CD8-positive, alpha-beta memory T cell (primary cell): Measurements from ENCODE around the gene HSD17B8. TPM values are rescaled to one million over a fixed set of nuclear protein-coding genes. Genes with fewer than 3 reads are reported as not detected.

Source experiments
- CTCF ChIA-PET: fragments of 350-600 bp; sonication (Branson Sonifier 250); formaldehyde crosslinking; loops from one replicate; lab custom pipeline; 2021; ENCODE audit warnings: antibody characterized with exemption; lab: Charles Lee
- POLR2A ChIA-PET: fragments of 350-600 bp; sonication (Branson Sonifier 250); formaldehyde crosslinking; loops from one replicate; lab custom pipeline; 2021; ENCODE audit warnings: antibody characterized with exemption; lab: Charles Lee
- DNase-seq, 5 donors: peaks; one replicate each; pipeline versions ENCODE4 v3.0.0 to v3.0.0-alpha.2; 2020 to 2022; ENCODE audit warnings: mixed read lengths in 1 of 5
- H3K27ac ChIP-seq: one replicate; pipeline ENCODE4 v1.7.0; 2013; ENCODE audit warnings: low read depth, mild to moderate bottlenecking, low read length, moderate library complexity
- H3K27me3 ChIP-seq: 2 replicates; pipeline ENCODE4 v1.7.0; 2013; ENCODE audit warnings: low read length, mild to moderate bottlenecking; ENCODE audit not compliant: insufficient read depth, poor library complexity, severe bottlenecking
- H3K36me3 ChIP-seq: 2 replicates; pipeline ENCODE4 v1.7.0; 2013; ENCODE audit warnings: mild to moderate bottlenecking, low read length, moderate library complexity; ENCODE audit not compliant: insufficient read depth
- H3K4me1 ChIP-seq: 2 replicates; pipeline ENCODE4 v1.7.0; 2013; ENCODE audit warnings: mild to moderate bottlenecking, low read length, moderate library complexity; ENCODE audit not compliant: insufficient read depth
- H3K4me3 ChIP-seq: 2 replicates; pipeline ENCODE4 v1.7.0; 2013; ENCODE audit warnings: mild to moderate bottlenecking, low read length
- H3K9me3 ChIP-seq: 2 replicates; pipeline ENCODE4 v1.7.0; 2013; ENCODE audit warnings: mild to moderate bottlenecking, low read length
- H3K27ac Mint-ChIP-seq, 8 donors: one replicate each; pipeline ENCODE4 v1.8.0; 2020 to 2021; ENCODE audit warnings: mixed read lengths in 8 of 8, mild to moderate bottlenecking in 6 of 8, inconsistent platforms in 3 of 8, moderate library complexity in 3 of 8
- H3K27me3 Mint-ChIP-seq, 2 donors: one replicate each; pipeline ENCODE4 v1.8.0; 2020 to 2021; ENCODE audit warnings: mixed read lengths in 2 of 2, mild to moderate bottlenecking in 1 of 2, moderate library complexity in 1 of 2
- H3K36me3 Mint-ChIP-seq, 3 donors: one replicate each; pipeline ENCODE4 v1.8.0; 2020 to 2021; ENCODE audit warnings: mixed read lengths in 3 of 3, inconsistent platforms in 1 of 3, mild to moderate bottlenecking in 1 of 3
- H3K4me1 Mint-ChIP-seq, 3 donors: one replicate each; pipeline ENCODE4 v1.8.0; 2020 to 2021; ENCODE audit warnings: mixed read lengths in 3 of 3, inconsistent platforms in 1 of 3, mild to moderate bottlenecking in 1 of 3
- H3K4me3 Mint-ChIP-seq, 7 donors: one replicate each; pipeline ENCODE4 v1.8.0; 2020 to 2021; ENCODE audit warnings: mixed read lengths in 7 of 7, mild to moderate bottlenecking in 6 of 7, moderate library complexity in 4 of 7, inconsistent platforms in 2 of 7
- H3K9me3 Mint-ChIP-seq, 5 donors: one replicate each; pipeline ENCODE4 v1.8.0; 2020 to 2022; ENCODE audit warnings: mixed read lengths in 5 of 5, mild to moderate bottlenecking in 3 of 5, moderate library complexity in 2 of 5, inconsistent platforms in 1 of 5
- polyA plus RNA-seq: library from polyadenylated mRNA; unstranded; fragments of 300-500 nt; fragmentation: Illumina TruSeq; gene quantifications from one replicate; pipeline ENCODE4 v1.2.3, GENCODE V29; 2021
- total RNA-seq, 2 experiments: library from RNA; stranded (reverse); gene quantifications; one replicate each; pipeline ENCODE4 v1.2.3, GENCODE V29; 2021

HSD17B8 gene
- total and polyA plus RNA-seq, 3 experiments from 2014 or later: 21.3 to 50.7 (median 23.5) TPM

DNA sequence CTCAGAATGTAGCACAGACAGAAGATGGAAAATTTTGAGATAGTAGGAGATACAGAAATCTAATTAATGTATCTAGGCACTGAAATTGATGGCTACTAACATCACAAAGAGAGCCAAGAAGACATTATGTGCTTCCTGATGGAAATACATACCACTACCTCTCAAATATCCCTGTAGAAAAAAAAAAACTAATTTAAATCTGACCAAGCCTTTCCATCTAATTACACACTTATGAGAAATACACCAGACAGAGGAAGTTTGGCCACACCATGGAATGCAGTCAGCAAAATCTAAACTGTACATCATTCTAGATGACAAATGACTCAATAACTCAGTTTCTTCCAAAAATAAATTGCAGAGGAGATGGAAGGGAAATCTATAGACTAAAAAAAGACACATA is 48.3 kb downstream of the HSD17B8 start:
- Histone ChIP-seq H3K4me1 (peaks cover 24% of the 10 kb centered on the region), H3K27ac (no peak overlapping the region), H3K4me3 (no peak overlapping the region), H3K27me3 (no peaks in the 10 kb centered on the region), H3K36me3 (peaks cover 7% of the 10 kb centered on the region), H3K9me3 (no peaks in the 10 kb centered on the region)
- Mint-ChIP-seq H3K27me3 (peaks cover 0 to 2% of the 10 kb centered on the region in 2 donors), H3K9me3 (no peaks in the 10 kb centered on the region), H3K4me3 (no peak overlapping the region), H3K36me3 (peaks cover 0 to 40% (median 13%) of the 10 kb centered on the region in 3 donors), H3K4me1 (peaks cover 32 to 42% (median 38%) of the 10 kb centered on the region in 3 donors), H3K27ac (no peak overlapping the region)
- CTCF ChIA-PET: no interaction called here
- DNase-seq: no peak
- POLR2A ChIA-PET: no interaction called here

DNA sequence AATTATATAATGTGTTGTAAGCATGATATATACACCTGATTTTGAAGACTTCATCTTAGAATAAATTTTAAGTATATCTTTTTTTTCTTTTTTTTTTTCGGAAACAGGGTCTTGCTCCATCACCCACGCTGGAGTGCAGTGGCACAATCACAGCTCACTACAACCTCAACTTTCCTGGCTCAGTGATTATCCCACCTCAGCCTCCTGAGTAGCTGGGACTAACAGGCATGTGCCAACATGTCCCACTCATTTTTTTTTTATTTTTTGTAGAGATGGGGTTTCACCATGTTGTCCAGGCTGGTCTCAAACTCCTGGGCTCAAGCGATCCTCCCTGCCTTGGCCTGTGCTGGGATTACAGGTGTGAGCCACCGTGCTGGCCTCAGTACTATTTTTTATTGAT is 50.1 kb downstream of the HSD17B8 start:
- ChIA-PET CTCF (interaction anchor here (1.3 kb wide), 1 partner anchor 9 kb away, joined by 3 read pairs; no protein-coding TSS in a partner anchor), POLR2A (no interaction called here)
- no peaks in the 10 kb centered on the region for H3K9me3 Mint-ChIP-seq
- DNase-seq: no peak
- H3K4me1 Mint-ChIP-seq: peaks cover 17 to 24% (median 21%) of the 10 kb centered on the region in 3 donors
- Histone ChIP-seq H3K4me3 (no peak overlapping the region), H3K36me3 (peaks cover 9% of the 10 kb centered on the region), H3K9me3 (no peaks in the 10 kb centered on the region), H3K4me1 (peaks cover 11% of the 10 kb centered on the region), H3K27ac (no peak overlapping the region), H3K27me3 (no peaks in the 10 kb centered on the region)
- no peak overlapping the region for H3K27ac Mint-ChIP-seq
- no peaks in the 10 kb centered on the region for H3K27me3 Mint-ChIP-seq
- no peak overlapping the region for H3K4me3 Mint-ChIP-seq
- H3K36me3 Mint-ChIP-seq: peaks cover 0 to 50% (median 13%) of the 10 kb centered on the region in 3 donors

Other genes with a start within 250 kb of the HSD17B8 start
- gene BRD2, start 236.1 kb upstream of the HSD17B8 start, total RNA-seq: 100 to 1,000 TPM; 373 to 387 TPM
- 89.9 TPM for gene BRD2, start 236.1 kb upstream of the HSD17B8 start, polyA plus RNA-seq
- gene HLA-DOA, start 195.1 kb upstream of the HSD17B8 start, total RNA-seq: 1 to 10 TPM; 6.7 to 6.9 TPM
- gene HLA-DOA, start 195.1 kb upstream of the HSD17B8 start, polyA plus RNA-seq: 12.0 TPM
- gene HLA-DPA1, start 131.0 kb upstream of the HSD17B8 start, total RNA-seq: 10 to 100 TPM; 69.8 to 71.7 TPM
- gene HLA-DPA1, start 131.0 kb upstream of the HSD17B8 start, polyA plus RNA-seq: 156 TPM
- gene HLA-DPB1, start 128.7 kb upstream of the HSD17B8 start, total RNA-seq: 10 to 100 TPM; 20.8 to 25.1 TPM
- 178 TPM for gene HLA-DPB1, start 128.7 kb upstream of the HSD17B8 start, polyA plus RNA-seq
- 1 to 10 TPM in 1 of 2 experiments, under 1 TPM in 1; 0.69 to 1.1 TPM for gene COL11A2, start 12.2 kb upstream of the HSD17B8 start, total RNA-seq
- not detected for gene COL11A2, start 12.2 kb upstream of the HSD17B8 start, polyA plus RNA-seq
- gene RXRB, start 4.0 kb upstream of the HSD17B8 start, total RNA-seq: 10 to 100 TPM; 47.1 to 51.4 TPM
- 8.5 TPM for gene RXRB, start 4.0 kb upstream of the HSD17B8 start, polyA plus RNA-seq
- 10 to 100 TPM; 63.1 to 63.6 TPM for gene SLC39A7, start 3.8 kb upstream of the HSD17B8 start, total RNA-seq
- gene SLC39A7, start 3.8 kb upstream of the HSD17B8 start, polyA plus RNA-seq: 32.9 TPM
- gene RING1, start 3.8 kb downstream of the HSD17B8 start, total RNA-seq: 10 to 100 TPM; 43.1 to 47.0 TPM
- gene RING1, start 3.8 kb downstream of the HSD17B8 start, polyA plus RNA-seq: 10.1 TPM
- 10 to 100 TPM; 57.2 to 58.5 TPM for gene VPS52, start 67.2 kb downstream of the HSD17B8 start, total RNA-seq
- 13.4 TPM for gene VPS52, start 67.2 kb downstream of the HSD17B8 start, polyA plus RNA-seq
- 1,000 to 10,000 TPM; 3,797 to 3,852 TPM for gene RPS18, start 67.4 kb downstream of the HSD17B8 start, total RNA-seq
- gene RPS18, start 67.4 kb downstream of the HSD17B8 start, polyA plus RNA-seq: 7,106 TPM
- 1 to 10 TPM; 6.1 to 7.0 TPM for gene B3GALT4, start 72.5 kb downstream of the HSD17B8 start, total RNA-seq
- gene B3GALT4, start 72.5 kb downstream of the HSD17B8 start, polyA plus RNA-seq: 35.3 TPM
- 100 to 1,000 TPM; 112 to 117 TPM for gene WDR46, start 84.6 kb downstream of the HSD17B8 start, total RNA-seq
- 76.0 TPM for gene WDR46, start 84.6 kb downstream of the HSD17B8 start, polyA plus RNA-seq
- gene PFDN6, start 84.9 kb downstream of the HSD17B8 start, total RNA-seq: 100 to 1,000 TPM; 118 to 119 TPM
- gene PFDN6, start 84.9 kb downstream of the HSD17B8 start, polyA plus RNA-seq: 37.4 TPM
- 10 to 100 TPM; 20.5 to 22.9 TPM for gene RGL2, start 94.3 kb downstream of the HSD17B8 start, total RNA-seq
- 10.4 TPM for gene RGL2, start 94.3 kb downstream of the HSD17B8 start, polyA plus RNA-seq
- 100 to 1,000 TPM; 211 to 213 TPM for gene TAPBP, start 109.4 kb downstream of the HSD17B8 start, total RNA-seq
- 500 TPM for gene TAPBP, start 109.4 kb downstream of the HSD17B8 start, polyA plus RNA-seq
- gene ZBTB22, start 113.1 kb downstream of the HSD17B8 start, total RNA-seq: 1 to 10 TPM; 6.9 to 7.8 TPM
- 12.7 TPM for gene ZBTB22, start 113.1 kb downstream of the HSD17B8 start, polyA plus RNA-seq
- gene DAXX, start 118.3 kb downstream of the HSD17B8 start, total RNA-seq: 100 to 1,000 TPM in 1 of 2 experiments, 10 to 100 TPM in 1; 88.2 to 106 TPM
- gene DAXX, start 118.3 kb downstream of the HSD17B8 start, polyA plus RNA-seq: 152 TPM
- gene KIFC1, start 187.2 kb downstream of the HSD17B8 start, total RNA-seq: 10 to 100 TPM; 51.6 to 52.7 TPM
- gene KIFC1, start 187.2 kb downstream of the HSD17B8 start, polyA plus RNA-seq: 0.39 TPM
- 10 to 100 TPM; 38.5 to 43.3 TPM for gene PHF1, start 206.4 kb downstream of the HSD17B8 start, total RNA-seq
- gene PHF1, start 206.4 kb downstream of the HSD17B8 start, polyA plus RNA-seq: 76.5 TPM
- 100 to 1,000 TPM; 149 to 164 TPM for gene CUTA, start 213.5 kb downstream of the HSD17B8 start, total RNA-seq
- 451 TPM for gene CUTA, start 213.5 kb downstream of the HSD17B8 start, polyA plus RNA-seq
- 10 to 100 TPM; 22.6 to 24.9 TPM for gene SYNGAP1, start 215.4 kb downstream of the HSD17B8 start, total RNA-seq
- gene SYNGAP1, start 215.4 kb downstream of the HSD17B8 start, polyA plus RNA-seq: 1.0 TPM
- 10 to 100 TPM; 16.4 to 16.5 TPM for gene ZBTB9, start 249.9 kb downstream of the HSD17B8 start, total RNA-seq
- 9.1 TPM for gene ZBTB9, start 249.9 kb downstream of the HSD17B8 start, polyA plus RNA-seq